CD4-positive, alpha-beta T cell treated with Interleukin-6 at 100 ng/mL for 8 hours (primary cell): ENCODE results near the gene HTR7.

Experiments
- DNase-seq: peaks from one replicate; pipeline ENCODE4 v3.0.0-alpha.2; 2020; ENCODE audit warnings: mixed read lengths, low spot score

The HTR7 gene

DNA sequence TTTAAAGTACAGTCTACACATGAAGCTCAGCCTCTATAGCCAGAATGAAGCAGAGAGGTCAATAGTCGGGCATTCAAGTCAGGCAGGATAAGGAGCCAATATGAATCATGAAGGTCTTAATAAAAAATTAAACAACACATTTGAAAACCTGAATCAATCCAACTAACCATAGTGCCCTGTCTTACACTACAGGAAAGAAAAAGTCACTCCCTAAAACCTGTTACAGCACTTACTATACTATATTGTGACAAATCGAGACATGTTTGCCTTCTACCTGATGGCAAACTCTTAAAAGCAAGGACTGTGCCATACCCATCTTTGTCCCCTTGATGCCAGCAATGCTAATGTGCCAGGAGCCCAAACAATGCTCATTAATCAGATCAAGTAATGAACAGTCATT lies 117.6 kb downstream of the HTR7 start:
- DNase-seq: no peak

DNA sequence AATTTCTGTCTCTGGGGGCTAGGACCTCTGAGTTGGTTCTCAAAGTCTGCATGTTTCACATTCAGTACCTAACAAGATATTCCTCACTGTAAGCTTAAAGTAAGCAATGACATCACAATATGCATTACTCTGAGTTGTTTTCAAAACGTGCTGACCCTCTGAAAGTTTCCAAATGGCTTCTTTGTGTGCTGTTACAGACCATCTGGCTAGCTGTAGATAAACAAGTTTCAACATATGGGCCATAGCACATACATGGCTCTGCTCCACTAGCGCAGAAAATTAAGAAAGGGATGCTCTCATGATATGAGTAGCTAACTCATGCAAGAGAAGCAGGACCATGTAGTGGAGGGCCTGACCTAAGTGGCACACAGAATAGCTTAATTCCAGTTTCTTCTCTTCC lies 119.0 kb downstream of the HTR7 start:
- DNase-seq: no peak

DNA sequence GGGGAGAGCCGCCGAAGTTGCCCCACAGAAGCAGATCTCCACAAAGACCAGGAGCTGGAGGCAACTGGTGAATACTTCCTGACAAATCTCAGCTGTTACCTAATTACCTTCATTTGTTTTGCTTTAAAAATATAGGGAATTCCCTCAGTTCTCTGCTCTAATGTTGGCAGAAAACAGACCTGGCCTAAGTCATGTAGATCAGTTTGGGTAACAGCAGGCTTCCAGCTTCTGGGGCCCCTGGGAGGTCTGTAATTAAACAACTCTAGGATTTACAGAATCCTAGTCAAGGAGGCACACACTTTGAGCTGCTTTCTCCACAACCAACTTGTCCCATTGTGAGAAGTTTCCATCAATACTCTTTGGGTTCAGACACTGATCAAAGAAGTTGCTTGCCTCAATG lies 123.4 kb downstream of the HTR7 start:
- DNase-seq: no peak

DNA sequence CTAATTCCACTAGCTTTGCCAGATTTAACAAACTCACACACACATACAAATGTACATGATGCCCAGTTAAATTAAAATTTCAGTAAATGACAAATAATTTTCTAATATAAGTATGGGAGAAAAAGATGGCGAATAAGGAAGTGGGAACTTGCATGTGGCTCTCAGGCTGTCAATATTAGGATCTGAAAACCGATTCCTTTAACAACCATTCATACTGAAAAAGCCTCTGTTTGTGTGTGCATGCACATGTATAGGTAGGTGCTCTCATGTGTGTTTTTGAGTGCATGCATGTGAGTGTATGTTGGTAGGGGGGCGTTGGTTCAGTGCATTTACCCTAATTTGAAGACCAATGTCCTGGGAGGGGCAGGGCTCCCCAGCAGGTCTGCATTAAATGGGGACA lies 125.3 kb downstream of the HTR7 start:
- no peak for DNase-seq

DNA sequence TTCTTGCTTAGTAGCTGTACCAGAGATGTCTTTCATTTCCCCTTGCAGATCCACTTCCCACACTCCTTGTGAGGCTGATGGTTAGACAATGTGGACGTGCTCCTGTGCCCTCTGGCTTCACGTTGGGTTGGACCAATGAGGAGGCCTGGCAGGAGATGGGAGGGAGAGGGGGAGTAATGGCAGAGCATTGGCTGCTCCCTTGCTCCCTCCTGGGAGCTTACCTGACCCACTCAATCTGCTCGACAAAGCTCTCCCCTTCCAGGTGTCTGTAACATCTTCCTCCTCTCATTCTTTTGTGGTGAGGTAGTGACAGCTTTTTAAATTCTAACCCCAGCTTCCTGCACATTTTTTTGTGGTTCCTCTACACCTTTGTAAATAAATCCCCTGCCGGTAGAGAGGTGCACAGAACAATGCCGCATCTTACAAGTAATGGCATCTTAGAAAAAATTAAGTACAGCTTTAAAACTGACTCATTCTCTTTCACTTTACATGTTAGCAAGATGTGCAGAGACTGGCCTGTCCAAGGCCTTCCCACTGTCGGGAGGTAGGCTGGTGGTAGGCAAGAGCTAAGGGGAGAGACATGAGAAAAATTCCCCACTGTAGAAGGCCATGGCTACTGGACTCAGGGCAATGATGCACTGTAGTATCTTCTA lies 134.3 kb downstream of the HTR7 start:
- DNase-seq: no peak

DNA sequence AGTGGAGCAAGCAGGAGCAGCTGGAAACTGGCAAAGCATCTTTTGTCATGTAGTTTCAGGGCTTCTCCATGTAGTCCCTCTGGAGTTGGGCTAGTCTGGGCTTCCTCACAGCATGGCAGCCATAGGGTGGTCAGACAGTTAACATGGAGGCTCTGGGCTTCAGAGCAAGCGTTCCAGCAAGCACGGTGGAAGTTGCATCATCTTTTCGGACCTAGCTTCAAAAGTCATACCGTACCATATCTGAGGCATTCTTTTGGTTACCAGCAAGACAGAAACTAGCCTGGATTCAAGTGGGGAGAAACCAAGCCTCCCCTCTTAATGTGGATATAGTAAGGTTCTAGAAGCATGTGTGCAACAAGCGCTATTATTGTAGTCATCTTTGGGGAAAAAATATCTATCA lies 135.0 kb downstream of the HTR7 start:
- DNase-seq: no peak

DNA sequence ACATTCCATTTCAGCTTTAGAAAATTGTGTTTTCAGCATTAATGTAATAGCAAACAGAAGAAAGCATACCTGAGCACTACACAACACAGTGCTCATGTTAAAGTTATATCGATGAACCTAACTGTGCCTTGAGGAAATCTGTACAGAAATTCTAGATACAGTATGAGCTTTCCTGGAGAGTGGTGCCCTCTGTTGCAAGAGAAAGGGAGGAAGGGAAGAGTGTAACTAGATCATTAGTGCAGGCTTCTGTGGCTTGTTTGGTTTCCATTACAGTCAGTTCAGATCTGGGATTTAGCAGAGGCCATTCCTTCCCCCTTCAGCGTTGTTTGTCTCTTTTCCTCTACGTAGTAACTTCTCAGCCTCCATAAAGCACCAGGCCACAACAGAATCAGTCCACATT lies 139.7 kb downstream of the HTR7 start:
- no peak for DNase-seq

DNA sequence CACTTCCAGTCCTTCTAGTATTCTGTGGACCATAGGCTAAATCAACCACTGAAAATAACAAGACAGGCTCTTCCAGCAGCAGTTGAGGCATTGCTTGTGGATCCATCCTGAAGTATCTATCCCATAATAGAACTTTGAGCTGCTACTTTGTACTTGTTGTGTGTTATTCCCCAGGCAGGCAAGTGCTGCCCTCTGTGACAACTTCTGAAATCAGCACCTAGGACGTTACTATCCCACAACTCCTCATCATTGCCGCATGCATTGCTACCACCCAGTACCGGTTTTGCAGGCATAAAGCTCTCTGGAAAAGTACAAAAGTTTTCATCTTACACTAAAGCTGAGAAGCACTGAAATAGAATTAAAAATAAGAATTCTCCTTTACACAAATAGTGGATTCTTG lies 145.3 kb downstream of the HTR7 start:
- no peak for DNase-seq

DNA sequence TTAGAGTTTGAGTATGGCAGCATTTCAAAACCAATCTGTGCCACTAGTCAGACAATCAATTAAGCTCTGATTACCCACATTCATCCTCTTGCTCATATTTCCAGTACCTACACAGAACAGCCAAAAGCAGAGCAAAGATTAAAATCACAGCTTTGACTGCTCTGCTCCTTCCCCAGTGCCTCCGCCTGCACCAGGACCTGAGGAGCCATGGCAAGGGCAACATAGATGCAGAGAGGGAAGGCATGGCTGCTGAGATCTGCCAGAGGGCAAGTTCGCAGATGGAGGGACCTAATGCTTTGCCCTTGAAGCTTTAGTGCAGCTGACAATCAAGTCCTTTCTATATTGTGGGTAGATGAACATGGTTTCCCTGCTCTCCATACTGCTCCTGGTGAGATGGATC lies 148.1 kb downstream of the HTR7 start:
- no peak for DNase-seq

DNA sequence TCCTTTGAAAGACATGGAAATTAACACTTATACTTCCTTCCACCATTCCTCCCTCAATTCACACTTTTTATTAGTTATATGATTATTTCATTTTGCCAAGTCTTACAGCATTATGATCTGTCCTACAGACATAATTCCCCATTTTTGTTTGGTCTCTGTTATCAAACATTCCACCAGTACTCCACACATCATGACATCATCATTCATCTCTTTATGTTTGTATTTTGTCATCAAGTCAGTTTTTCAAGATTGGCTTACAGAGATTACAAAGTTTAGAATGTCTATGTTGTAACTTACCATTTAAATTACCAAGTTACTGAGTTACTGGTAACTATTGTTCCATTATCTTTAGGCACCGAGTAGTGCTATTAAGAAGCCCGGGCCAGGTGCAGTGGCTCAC lies 150.2 kb downstream of the HTR7 start:
- DNase-seq: no peak

DNA sequence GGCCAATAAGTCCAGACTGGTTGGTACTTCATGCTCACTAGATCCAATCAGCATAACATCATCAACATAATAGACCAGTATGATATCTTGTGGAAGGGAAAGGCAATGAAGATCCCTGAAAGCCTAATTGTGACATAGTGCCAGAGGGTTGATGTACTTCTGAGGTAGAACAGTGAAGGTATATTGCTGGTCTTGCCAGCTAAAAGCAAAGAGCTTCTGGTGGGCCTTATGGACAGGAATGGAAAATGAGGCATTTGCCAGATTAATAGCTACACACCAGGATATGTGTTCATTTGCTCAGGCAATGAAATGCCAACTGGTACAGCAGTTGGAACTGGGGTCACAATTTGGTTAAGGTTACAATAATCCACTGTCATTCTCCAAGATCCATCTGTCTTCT lies 156.4 kb downstream of the HTR7 start:
- no peak for DNase-seq

DNA sequence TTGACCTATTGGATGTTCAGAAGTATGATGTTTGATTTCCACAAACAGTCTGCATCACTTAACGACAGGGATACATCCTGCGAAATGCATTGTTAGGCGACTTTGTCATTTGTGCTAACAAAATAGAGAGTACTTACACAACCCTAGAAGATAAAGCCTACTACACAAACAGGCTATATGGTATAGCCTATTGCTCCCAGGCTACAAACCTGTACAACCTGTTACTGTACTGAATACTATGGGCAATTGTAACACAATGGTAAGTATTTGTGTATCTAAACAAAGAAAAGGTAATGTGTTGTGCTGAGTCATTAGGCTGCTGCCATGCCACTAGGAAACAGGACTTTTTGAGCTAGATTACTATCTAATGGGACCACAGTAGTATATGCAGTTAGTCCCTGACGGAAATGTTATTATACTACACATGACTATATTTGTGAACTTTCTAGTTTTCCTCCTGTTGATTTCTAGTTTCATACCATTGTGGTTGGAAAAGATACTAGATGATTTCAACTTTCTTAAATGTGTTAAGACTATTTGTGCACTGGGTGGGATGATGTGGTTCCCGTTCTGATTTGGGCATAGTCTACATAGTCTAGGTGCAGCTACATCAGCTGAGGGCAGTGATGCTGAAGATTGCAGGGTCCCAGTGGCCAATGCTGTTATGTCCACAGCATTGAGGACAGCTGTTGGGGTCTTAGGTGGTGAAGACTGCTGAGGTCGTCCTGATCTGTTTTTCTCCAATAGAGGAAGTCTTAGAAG lies 161.7 kb downstream of the HTR7 start:
- DNase-seq: no peak
